Stimulated activated CD8-positive, alpha-beta memory T cell treated with anti-CD3 and anti-CD28 coated beads, Interleukin-15, amount 100 ng/mL, for 48 hours (primary cell): ENCODE results near the gene SH3GLB2.
"Not testable (repeated sequence)": the region's sequence is repeated elsewhere in the genome, so short reads cannot be mapped to it uniquely, and the experiment has no call there.

Source experiments
- DNase-seq, 2 donors: peaks; one replicate each; pipeline ENCODE4 v3.0.0-alpha.2; 2020; ENCODE audit warnings: low read depth in 2 of 2

SH3GLB2 gene

DNA sequence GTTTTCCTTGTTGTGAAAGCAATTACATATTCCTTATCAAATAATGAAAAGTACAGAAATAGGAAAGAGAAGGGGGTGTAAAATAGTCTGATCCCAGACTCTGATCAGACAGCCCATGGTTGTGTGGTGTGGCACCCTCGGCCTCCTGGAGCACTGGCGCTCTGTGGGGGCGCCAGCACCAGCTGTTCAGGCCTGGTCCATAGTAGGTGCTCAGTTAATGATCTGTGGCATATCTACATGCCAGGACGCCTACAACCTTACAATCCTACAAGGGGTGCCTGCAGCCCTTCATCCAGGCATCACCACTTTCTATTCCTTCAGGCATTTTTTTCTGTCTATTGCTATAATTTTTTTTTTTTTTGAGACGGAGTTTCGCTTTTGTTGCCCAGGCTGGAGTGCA is 24.9 kb upstream of the SH3GLB2 start:
- no peak for DNase-seq

DNA sequence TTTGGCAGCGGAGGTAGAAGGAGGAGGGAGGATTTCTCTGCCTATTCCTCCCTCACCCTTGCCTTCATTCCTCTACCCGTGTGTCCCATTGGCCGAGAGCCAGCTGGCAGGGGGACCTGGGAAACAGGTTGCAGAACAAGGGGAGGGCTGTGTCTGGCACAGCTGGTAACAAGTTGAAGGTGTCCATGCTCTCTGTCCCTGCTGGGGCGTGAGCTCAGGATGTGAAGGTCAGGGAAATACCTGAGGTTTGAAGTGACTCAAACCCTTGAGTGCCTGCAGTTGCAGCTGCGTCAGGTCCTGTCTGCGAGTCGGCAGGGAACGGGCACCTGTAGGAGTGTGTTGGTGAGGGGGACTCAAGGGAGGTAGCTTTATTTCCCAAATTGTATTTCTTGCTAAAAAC is 24.5 kb upstream of the SH3GLB2 start:
- DNase-seq, result no peak

DNA sequence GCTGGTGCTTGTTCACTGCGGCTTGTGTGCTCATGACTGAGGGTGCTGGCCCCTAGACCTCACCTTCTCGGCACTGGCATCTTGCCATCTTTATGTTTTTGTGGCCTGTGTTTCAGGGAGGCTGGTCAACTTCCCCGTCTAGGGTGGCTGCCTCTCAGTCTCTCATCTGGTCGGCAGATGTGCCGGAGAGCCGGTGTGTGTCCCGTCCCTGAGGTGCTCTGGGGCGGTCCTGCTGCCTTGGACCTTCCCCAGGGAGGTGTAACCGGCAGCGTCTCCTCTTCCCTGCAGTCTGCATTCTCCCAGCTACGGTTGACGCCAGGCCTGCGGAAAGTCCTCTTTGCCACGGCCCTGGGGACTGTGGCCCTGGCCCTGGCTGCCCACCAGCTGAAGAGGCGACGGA is 13.9 kb upstream of the SH3GLB2 start:
- DNase-seq, result no peak

DNA sequence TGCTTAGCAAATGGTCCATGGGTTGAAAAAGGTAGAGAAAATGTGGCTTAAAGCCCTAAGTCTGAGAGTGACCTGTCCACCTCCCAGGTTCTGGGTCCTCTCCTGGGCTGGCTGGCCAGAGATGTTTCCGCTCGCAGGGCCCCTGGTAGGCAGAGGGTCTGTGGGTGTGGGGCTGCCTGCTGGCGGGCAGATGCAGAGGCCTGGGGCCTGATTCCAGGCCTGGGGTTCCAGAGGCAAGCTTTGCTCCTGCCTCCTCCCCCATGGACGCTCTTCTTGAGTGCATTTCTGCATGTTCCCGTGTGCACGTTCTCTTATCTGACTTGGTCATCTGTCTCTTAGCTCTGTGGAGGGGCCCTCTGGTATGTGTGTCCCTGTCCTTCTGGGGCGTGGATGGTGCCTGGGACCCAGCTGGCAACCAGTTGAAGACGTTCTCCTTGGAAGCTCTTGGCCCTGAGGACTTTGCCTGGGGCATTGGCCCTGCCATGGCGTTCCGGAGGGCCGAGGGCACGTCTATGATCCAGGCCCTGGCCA is 12.0 kb upstream of the SH3GLB2 start:
- no peak for DNase-seq

DNA sequence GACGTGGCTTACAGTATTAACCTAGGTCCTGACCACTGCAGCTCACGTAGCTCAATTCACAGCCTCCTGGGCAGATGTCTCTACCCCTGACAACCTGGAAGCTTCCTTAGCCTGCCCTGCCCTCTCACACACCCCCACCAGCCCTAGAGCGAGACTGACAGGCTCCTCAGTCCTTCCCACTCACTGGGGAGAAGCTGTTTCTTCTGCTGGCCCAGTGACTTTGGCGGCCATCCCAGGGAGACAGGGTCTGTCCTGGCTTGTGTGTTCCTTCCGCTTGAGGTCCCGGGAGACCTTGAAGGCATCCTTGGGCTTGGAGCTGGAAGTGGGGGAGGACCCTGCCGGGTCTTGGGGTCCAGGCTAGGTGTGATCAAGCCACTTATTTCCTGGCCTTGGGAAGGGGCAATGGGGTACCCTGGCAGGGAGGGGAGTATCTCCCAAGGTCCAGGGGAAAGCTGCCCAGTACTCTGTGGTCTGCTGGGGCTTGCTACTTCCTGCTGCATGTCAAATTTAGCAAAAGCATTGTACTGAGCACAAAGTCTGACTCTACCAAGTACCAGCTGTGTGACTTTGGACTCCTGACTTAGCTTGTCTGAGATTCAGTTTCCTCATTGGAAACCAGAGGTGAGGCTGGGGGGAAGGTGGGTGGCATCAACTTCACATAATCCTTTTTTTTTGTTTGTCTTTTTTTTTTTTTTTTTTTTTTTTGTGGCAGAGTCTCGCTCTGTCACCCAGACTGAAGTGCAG is 10.2 kb upstream of the SH3GLB2 start:
- DNase-seq, result no peak

DNA sequence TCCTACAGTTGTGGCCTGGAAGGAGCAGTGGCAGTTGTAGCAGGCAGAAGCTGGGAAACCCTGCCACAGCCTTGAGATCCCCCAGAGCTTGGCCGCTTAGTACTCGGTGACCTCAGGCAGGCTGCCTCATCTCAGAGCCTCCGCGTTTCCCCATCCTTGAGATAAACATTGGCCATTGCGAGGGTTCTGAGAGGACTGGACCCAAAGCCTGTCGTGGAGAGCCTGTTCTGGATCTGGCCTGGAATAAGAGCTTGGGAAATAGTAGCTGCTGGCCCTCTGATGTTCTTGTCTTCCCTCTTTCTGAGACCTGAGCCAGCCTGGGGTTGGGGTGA is 9.6 kb upstream of the SH3GLB2 start:
- no peak for DNase-seq

DNA sequence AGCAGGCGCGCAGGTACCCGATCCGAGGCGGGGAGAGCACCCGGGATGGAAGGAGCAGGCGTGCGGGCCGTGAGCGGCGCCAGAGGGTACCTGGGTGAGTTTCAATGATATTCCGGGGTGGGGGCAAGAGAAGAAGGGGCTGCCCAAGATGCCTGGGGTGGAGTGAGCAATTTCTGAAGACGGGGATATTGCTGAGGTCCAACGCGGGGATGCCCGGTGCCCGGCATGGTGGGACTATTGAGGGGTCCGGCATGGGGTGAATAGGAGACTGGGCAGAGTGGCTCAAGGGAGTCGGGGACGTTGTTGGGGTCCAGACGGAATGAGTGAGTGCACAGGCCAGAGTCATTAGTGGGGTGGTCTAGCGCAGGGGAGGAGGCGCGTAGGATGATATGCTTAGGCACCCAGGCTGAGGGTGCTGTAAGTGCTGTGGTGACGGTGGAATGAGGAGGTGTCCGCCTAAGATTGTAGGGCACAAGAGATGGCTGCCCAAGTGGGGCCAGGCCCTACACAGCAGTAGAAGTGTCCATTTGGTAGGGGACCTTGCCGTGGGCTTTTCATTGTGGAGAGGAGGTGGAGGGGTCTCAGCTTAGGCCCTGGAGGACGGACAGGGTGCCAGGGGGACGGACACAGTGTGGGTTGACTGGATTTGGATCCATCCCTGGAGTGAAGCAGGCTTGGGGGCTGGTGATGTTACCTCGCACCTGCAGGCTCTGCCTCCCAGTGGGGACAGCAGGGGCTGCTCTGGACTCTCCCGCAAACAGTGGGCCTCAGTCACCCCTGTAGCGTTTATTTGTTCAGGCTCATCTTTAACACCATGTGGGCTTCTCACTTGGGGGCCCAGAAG is 9.0 kb upstream of the SH3GLB2 start:
- DNase-seq, result no peak

DNA sequence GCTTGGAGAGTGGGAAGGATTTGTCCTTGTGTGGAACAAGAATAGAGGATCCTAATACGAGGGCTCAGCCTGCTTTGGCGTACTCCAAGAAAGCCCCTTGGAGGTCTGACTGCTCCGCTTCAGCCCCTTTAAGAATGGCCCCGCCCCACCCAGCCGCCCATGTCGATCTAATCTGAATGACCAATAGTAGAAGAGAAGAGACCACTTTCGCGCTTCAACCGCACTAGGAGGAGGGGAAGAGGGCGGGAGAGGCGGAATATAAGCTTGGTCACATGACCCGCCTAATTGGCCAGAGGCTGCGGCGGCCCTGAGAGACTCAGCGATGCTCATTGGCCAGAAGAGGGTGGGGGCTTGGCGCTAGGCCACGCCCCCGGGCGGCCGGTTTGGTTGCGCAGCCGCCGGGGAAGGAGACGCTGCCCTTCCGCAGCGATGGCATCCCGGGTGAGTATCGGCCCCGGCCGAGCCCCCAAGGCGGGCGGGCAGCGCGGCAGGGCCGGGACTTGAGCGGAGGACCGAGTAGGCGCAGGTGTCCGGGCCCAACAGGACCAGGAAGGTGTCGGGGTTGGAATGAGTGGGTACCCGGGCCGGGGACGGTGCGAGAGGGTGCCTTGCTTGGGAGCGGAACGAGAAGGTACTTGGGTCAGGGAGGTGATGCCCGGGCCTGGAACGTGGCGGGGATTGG is 8.3 kb upstream of the SH3GLB2 start, which contains the start of gene MIGA2:
TSS of gene MIGA2 (plus strand) at position 386 of the 682 bp plus-strand sequence. CDS start 3,969 bp downstream, outside the sequence.
- peak; percentile 93 to 94 for DNase-seq

DNA sequence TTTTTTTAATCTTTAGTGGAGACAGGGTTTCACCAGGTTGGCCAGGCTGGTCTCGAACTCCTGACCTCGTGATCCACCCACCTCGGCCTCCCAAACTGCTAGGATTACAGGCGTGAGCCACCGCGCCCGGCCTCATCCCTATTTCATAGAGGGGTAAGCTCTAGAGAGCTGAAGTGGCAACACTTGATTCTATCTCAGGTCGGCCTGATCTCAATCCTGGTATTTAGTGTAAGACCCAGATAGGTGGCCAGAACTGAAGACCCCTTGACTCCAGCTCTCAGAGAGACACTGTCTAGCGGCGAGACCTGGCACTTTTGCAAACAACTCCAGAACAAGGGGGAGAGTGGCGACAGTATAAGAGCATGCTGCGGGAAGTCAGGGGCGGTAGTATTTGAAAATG is 7.7 kb upstream of the SH3GLB2 start:
- DNase-seq, result not testable (repeated sequence)

DNA sequence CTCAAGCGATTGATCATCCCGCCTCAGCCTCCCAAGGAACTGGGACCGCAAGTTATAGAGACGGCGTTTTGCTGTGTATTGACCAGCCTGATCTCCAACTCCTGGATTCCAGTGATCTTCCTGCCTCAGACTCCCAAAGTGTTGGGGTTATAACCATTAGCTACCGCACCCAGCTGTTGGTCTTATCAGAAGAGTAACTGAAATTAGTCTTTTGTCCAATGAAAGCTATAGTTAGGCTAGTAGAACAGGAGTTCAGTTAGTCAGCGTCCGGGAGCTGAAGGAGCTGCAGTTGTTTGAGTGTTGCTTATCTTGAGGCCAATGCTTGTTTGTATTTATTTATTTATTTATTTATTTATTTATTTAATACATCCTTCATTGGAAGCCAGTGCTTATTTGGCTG is 5.1 kb upstream of the SH3GLB2 start:
- DNase-seq, result no peak

DNA sequence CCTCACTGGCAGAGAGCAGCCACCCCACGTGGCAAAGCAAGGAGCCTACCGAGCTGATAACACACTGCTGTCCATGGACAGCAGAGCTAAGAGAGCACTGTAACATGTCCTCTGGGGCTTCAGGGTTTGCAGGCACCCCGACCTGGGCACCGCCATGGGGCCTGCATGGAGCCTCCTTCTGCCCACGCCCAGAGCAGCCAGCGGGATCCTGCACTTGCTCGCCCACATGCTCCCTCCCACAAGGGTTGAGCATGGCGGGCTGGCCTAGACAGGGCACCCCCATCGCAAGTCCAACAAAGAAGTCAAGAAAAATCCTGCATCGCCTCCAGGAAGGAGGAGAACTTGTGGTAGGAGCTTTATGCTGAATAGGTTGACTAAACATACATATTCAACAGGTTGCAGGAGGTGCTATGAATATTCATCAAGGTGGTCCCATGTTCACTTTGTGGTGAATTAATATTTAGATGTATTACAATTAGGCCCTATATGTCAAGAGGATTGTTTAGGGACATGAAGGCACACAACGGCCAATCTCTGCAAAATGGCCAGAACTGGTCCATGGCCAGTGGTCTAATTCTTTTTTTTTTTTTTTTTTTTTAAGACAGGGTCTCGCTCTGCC is 4.5 kb upstream of the SH3GLB2 start:
- DNase-seq, result no peak

DNA sequence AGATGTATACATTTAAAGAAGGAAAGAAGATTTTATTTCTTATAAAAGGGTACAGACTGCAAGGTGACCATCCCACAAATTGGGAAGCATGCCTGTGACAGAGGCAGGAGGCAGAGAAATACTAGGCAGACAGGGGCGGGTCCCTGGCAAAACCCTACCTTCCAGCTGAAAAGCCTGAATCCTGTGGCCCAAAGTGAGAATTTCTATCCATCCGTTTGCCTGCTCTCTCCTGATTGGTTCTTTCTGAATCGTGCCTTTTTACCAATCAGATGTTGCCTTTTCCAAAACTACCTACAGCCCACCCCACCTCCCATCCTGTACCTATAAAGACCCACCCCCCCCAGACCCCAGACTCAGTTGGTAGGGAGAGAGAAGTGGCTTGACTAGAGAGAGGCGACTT is 3.4 kb upstream of the SH3GLB2 start:
- DNase-seq, result no peak

DNA sequence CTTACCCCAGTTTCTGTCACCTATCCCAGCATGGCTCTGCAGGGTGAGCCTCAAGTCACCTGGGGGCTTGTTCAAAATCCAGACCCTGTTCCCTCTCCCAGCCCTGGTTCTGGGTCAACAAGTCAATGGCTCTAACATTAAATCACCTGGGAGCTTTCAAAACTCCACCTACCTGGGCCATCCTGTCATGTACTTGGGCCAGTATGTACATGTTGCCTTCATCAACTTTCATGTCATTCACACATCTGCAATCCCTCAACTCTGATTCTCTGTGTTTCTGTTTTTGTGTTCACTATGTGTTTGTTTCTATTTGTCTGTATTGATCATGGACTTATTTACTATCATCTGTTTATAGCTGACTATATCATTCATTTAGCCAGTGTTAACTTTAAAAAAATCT is 2.1 kb upstream of the SH3GLB2 start:
- DNase-seq, result no peak

DNA sequence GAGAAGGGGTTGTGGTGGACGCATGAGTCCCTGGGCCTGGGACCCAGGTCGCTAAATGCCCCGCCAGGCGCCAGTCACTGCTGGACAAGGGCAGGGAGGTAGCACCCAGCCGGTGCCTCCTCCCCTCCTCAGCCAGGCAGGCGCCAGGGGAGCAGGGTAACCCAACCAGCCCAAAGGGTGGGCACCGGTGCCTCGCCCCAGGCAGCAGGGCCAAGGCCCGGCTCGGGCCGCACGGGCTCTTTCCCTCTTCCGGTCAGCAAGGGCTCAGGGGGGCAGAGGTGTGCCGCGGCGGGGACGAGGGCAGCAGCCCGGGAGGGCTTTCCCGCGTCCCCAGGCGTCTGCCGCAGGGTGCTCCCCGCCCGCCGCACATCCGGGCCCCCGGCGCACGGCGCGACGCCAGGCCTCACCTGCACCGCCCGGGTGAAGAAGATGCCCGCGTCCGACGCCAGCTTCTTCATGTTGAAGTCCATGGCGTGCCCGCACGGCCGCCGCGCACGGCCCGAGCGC is 393 bp downstream of the SH3GLB2 start:
- peak in 1 of 2 donors; percentile 62 for DNase-seq

DNA sequence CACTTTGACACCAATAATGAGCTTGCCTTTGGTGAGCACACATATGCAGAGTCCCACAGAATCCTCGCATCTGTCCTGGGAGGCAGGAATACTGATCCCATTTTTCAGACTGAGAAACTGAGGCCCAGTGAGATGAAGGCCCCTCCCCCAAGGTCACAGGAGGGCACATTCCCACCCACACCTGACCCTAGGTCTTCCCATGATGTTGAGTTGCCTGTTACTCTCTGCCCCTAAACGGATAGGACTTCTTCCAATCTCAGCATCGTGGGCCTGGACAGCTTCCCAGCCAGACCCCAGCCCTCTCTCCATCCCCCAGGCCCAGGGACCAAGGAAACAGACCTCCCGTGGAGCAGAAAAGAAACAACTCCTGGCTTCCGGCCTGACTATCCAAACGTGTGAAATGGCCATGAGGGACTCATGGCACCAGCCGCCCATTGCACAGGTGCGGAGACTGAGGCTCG is 877 bp downstream of the SH3GLB2 start:
- DNase-seq, result no peak

DNA sequence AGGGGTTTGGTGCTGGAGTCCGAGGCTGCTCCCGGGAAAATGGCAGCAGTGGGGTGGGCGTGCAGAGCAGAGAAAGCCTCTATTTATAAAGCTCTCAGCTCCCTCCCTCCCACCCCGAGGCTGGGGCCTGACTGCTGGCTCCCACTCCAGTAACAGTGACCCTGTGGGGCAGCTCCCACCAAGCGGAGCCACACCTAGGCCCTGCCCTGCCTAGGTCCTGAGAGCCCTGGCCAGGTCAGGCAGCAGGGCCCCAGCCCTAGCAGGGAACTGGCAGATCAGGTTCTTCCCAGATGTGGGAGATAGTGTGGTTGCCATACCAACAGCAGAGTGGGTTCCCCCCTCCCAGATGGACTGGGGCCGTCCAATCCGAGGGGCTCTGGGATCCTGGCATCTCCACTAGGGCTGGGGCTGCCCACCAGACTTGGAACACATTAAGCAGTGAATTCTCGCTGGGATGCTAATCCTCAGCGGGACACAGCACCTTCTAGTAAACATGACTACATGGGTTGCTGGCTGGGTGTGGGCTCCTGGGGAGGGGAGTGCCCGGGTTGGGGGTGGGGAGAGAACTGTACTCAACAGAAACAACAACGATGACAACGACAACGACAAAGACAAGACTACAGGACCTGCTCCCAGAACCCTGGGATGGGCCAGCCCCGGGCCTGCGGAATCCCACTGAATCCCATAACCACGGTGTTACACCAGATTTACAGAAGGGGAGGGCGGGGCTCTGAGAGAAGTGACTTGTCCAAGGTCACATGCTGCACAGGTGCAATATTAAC is 1.5 kb downstream of the SH3GLB2 start:
- no peak for DNase-seq

DNA sequence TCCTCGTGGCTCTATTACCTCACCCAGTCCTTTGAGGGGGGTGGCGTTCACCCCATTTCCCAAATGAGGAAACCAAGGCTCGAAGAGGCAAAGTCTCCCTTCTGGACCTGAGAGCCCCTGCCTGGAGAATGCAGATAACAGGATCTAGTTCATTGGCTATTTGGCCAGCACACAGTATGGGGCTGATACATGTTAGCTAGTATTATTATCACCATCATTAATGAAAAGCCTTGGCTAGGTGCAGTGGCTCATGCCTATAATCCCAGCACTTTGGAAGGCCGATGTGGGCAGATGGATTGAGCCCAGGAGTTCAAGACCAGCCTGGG is 4.3 kb downstream of the SH3GLB2 start:
- DNase-seq, result no peak

DNA sequence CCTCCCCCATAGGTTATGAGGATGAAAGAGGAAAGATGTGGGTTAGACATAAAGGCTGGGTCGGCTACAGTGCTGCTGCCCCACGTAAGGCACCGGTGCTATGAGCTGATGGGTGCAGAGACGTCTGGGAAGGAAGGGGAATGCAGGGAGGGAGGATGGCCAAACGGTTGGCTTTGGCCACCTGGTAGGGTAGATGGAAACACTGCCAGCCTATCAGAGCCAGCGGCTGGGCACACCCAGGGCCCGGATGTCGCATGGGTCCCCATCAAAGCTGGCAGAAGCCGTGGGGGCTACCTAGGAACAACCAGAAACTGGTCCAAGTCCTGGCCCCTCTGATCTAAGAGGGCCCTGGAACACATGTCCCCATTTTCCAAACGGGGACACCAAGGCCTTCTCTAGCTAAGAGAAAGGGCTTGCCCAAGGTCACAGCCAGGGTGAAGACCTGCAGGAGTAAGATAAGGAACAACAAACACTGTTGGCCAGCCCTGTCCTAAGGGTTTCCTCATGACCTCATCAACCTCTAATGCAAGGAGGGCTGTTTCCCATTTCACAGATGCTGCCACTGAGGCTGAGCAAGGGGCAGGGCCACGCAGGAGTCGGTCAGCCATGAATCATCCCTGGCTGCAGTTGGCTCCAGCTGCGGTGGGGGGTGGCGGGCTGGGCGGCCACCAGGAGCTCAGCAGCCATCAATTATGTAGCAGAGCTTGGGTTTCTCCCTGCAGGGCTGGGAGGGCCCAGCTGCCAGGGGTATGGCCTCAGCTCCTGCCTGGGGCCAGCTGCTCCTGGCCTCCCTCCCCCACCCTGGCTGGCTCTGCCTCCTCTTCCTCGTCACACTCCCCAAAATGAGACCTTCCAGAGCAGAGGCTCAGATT is 4.9 kb downstream of the SH3GLB2 start:
- DNase-seq, result no peak

DNA sequence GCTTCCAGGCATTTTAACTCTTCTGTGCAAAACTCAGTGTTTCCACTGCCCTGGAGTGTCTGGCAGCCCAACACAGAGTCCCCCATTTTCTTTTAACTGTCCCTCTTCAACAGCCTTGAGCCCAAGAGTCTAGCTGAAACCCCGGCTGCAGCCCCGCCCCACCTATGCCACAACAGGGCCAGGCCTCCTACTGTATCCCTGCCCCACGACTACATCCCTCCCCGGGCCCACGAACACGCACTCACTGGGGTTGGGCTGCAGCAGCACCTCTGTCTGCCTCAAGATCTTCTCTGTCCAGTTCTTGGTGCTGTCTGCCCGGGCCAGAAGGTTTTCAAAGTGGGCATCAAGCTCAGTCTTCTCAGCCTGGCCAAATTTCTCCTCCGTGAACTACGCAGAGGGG is 6.1 kb downstream of the SH3GLB2 start:
- DNase-seq, result no peak

DNA sequence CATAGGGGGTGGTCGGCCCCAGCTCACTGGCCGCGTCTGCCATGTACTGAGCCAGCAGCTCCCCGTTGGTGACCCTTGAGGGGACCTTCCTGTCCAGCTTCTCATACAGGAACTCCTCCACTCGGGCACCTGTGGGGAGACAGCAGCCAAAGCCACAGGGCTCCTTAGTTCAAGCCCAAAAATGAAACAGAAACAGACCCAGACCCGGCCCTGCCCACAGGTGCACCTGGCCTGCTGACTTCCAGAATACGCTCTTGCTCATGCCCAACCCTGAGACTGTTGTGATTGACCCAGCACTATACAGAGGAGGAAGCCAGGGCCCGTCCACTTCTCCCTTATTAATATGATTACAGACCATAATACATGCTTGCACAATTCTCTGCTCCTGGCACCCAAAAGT is 7.0 kb downstream of the SH3GLB2 start:
- DNase-seq, result no peak
